GM18861 (cell line): Measurements from ENCODE around the gene NKX2-4.
"Not testable (repeated sequence)": the region's sequence is repeated elsewhere in the genome, so short reads cannot be mapped to it uniquely, and the experiment has no call there.

Experiments
- ATAC-seq: cut with Tn5 transposase; IDR thresholded peaks from one replicate; pipeline ENCODE4 v1.9.1; 2021; ENCODE audit not compliant: unreplicated experiment

The NKX2-4 gene

GRCh38 chr20:21394551-21394950 lies 2.8 kb downstream of the NKX2-4 start:
- ATAC-seq = no peak

- ATAC-seq = no peak
Observed at GRCh38 chr20:21393816-21394519, 3.4 kb downstream of the NKX2-4 start.

GRCh38 chr20:21393166-21393565 lies 4.2 kb downstream of the NKX2-4 start:
- ATAC-seq = no peak

GRCh38 chr20:21391972-21392352 lies 5.4 kb downstream of the NKX2-4 start:
- no peak for ATAC-seq

- no peak for ATAC-seq
Observed at GRCh38 chr20:21391185-21391971, 5.9 kb downstream of the NKX2-4 start.

GRCh38 chr20:21390768-21391167 lies 6.6 kb downstream of the NKX2-4 start:
- ATAC-seq = no peak

GRCh38 chr20:21389368-21389767 lies 8.0 kb downstream of the NKX2-4 start:
- ATAC-seq = no peak

GRCh38 chr20:21388566-21388965 lies 8.8 kb downstream of the NKX2-4 start:
- no peak for ATAC-seq

GRCh38 chr20:21387528-21387927 lies 9.8 kb downstream of the NKX2-4 start:
- no peak for ATAC-seq

GRCh38 chr20:21386111-21386510 lies 11.2 kb downstream of the NKX2-4 start:
- ATAC-seq = no peak

GRCh38 chr20:21384308-21384892 lies 12.9 kb downstream of the NKX2-4 start:
- no peak for ATAC-seq

GRCh38 chr20:21381619-21382018 lies 15.7 kb downstream of the NKX2-4 start:
- no peak for ATAC-seq

- no peak for ATAC-seq
Observed at GRCh38 chr20:21380711-21381110, 16.6 kb downstream of the NKX2-4 start.

- no peak for ATAC-seq
Observed at GRCh38 chr20:21378259-21378658, 19.1 kb downstream of the NKX2-4 start.

GRCh38 chr20:21377701-21378100 lies 19.6 kb downstream of the NKX2-4 start:
- ATAC-seq = no peak

GRCh38 chr20:21376626-21377025 lies 20.7 kb downstream of the NKX2-4 start:
- ATAC-seq = no peak

GRCh38 chr20:21373436-21373835 lies 23.9 kb downstream of the NKX2-4 start:
- ATAC-seq = no peak

GRCh38 chr20:21372016-21372415 lies 25.3 kb downstream of the NKX2-4 start:
- no peak for ATAC-seq

GRCh38 chr20:21371193-21371592 lies 26.1 kb downstream of the NKX2-4 start:
- no peak for ATAC-seq

- no peak for ATAC-seq
Observed at GRCh38 chr20:21368791-21369190, 28.5 kb downstream of the NKX2-4 start.

- not testable (repeated sequence) for ATAC-seq
Observed at GRCh38 chr20:21366273-21366672, 31.1 kb downstream of the NKX2-4 start.

- ATAC-seq = no peak
Observed at GRCh38 chr20:21365771-21366170, 31.6 kb downstream of the NKX2-4 start.
